Neural cell (in vitro differentiated cells): ENCODE results near the gene SF1.

Experiments
- CTCF ChIP-seq: fragments of 450-650 bp; IDR thresholded peaks from 2 replicates; pipeline ENCODE4 v1.5.1; 2014; ENCODE audit warnings: antibody characterized with exemption, mild to moderate bottlenecking, moderate library complexity; ENCODE audit not compliant: poor library complexity, severe bottlenecking
- EP300 ChIP-seq: fragments of 450-650 bp; conservative IDR thresholded peaks from 2 replicates; pipeline ENCODE4 v1.6.1; 2014; ENCODE audit warnings: antibody characterized with exemption, mild to moderate bottlenecking, moderate library complexity; ENCODE audit not compliant: poor library complexity, severe bottlenecking
- EZH2 ChIP-seq: fragments of 200-600, 300-800 bp; shearing (Covaris generic), sonication (generic); IDR thresholded peaks from 2 replicates; pipeline ENCODE4 v1.6.1; 2014; ENCODE audit warnings: antibody characterized with exemption, low read length, borderline replicate concordance, mild to moderate bottlenecking; ENCODE audit not compliant: insufficient read depth, poor library complexity, severe bottlenecking
- MXI1 ChIP-seq: fragments of 450-650 bp; conservative IDR thresholded peaks from 2 replicates; pipeline ENCODE4 v1.6.1; 2014; ENCODE audit warnings: antibody characterized with exemption, mild to moderate bottlenecking; ENCODE audit not compliant: poor library complexity, severe bottlenecking
- POLR2AphosphoS5 ChIP-seq: IDR thresholded peaks from 2 replicates; pipeline ENCODE4 v1.6.1; 2012
- TF ChIP-seq, protein P1 (sequence below): IDR thresholded peaks from 2 replicates; pipeline ENCODE4 v1.6.1; 2012; ENCODE audit warnings: borderline replicate concordance

DNA sequence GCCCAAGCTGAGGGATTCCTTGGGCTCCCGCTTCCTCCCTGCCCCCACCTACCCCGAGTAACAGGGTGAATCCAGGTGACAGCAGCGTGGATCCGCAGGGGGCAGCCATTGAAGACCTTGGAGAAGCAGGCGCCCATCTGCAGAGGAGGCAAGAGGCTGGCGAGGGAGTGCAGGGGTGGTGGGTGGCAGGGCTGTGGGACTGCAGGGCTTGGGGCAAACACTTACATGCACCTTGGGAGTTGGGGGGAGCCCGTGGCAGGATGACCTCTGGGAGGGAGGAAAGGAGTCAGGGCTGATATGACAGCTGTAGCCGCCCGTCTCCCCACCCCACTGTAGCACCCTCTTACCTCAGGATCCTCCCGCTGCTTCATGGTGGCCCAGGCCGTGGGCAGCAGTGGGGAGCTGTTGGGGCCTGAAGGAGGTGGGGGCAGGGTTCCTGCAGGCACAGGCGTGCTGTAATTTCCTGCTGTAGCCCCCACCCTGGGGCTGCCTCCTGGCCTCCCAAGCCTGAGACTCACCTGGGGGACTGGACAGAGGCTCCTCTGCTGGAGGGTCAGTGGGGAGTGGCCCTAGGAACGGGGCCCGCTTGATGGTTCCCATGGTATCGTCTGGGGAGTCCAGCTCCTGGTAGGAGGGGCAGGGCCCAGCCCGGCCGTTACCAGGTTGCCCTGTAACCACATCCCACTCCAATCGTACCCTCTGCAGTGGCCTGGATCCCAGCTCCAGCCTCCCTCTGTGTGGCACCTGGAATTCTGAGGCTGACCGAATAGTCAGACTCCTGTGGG lies 18.6 kb upstream of the SF1 start:
- TF ChIP-seq CTCF = no peak
- no peak for TF ChIP-seq POLR2AphosphoS5
- TF ChIP-seq EZH2 = no peak
- no peak for TF ChIP-seq EP300
- TF ChIP-seq, protein P1, sequence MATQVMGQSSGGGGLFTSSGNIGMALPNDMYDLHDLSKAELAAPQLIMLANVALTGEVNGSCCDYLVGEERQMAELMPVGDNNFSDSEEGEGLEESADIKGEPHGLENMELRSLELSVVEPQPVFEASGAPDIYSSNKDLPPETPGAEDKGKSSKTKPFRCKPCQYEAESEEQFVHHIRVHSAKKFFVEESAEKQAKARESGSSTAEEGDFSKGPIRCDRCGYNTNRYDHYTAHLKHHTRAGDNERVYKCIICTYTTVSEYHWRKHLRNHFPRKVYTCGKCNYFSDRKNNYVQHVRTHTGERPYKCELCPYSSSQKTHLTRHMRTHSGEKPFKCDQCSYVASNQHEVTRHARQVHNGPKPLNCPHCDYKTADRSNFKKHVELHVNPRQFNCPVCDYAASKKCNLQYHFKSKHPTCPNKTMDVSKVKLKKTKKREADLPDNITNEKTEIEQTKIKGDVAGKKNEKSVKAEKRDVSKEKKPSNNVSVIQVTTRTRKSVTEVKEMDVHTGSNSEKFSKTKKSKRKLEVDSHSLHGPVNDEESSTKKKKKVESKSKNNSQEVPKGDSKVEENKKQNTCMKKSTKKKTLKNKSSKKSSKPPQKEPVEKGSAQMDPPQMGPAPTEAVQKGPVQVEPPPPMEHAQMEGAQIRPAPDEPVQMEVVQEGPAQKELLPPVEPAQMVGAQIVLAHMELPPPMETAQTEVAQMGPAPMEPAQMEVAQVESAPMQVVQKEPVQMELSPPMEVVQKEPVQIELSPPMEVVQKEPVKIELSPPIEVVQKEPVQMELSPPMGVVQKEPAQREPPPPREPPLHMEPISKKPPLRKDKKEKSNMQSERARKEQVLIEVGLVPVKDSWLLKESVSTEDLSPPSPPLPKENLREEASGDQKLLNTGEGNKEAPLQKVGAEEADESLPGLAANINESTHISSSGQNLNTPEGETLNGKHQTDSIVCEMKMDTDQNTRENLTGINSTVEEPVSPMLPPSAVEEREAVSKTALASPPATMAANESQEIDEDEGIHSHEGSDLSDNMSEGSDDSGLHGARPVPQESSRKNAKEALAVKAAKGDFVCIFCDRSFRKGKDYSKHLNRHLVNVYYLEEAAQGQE = no peak
- no peak for TF ChIP-seq MXI1
